Ishikawa (cell line): ENCODE measurements around the gene SMIM38.

Experiments used
- CEBPB ChIP-seq: IDR thresholded peaks from 2 replicates; pipeline ENCODE4 v1.6.1; 2012
- CREB1 ChIP-seq: IDR thresholded peaks from 2 replicates; pipeline ENCODE4 v1.6.1; 2012; ENCODE audit warnings: low read depth
- EGR1 ChIP-seq: IDR thresholded peaks from 2 replicates; pipeline ENCODE4 v1.6.1; 2012
- EP300 ChIP-seq: IDR thresholded peaks from 2 replicates; pipeline ENCODE4 v1.6.1; 2012; ENCODE audit warnings: borderline replicate concordance
- FOXM1 ChIP-seq: IDR thresholded peaks from 2 replicates; pipeline ENCODE4 v1.6.1; 2012; ENCODE audit warnings: low read depth, borderline replicate concordance
- NFIC ChIP-seq: IDR thresholded peaks from 2 replicates; pipeline ENCODE4 v1.6.1; 2012
- RAD21 ChIP-seq: IDR thresholded peaks from 2 replicates; pipeline ENCODE4 v1.6.1; 2012; ENCODE audit warnings: low read depth
- TAF1 ChIP-seq: IDR thresholded peaks from 2 replicates; pipeline ENCODE4 v1.6.1; 2012; ENCODE audit warnings: low read depth, mild to moderate bottlenecking
- TCF12 ChIP-seq: IDR thresholded peaks from 2 replicates; pipeline ENCODE4 v1.6.1; 2012; ENCODE audit warnings: low read depth
- TEAD4 ChIP-seq: IDR thresholded peaks from 2 replicates; pipeline ENCODE4 v1.6.1; 2012
- YY1 ChIP-seq: IDR thresholded peaks from 2 replicates; pipeline ENCODE4 v1.6.1; 2012; ENCODE audit warnings: low read depth
- ZBTB7A ChIP-seq: IDR thresholded peaks from 2 replicates; pipeline ENCODE4 v1.6.1; 2012; ENCODE audit warnings: low read depth
- TF ChIP-seq, protein P1 (sequence below): IDR thresholded peaks from 2 replicates; pipeline ENCODE4 v1.6.1; 2012
- TF ChIP-seq, protein P2 (sequence below): IDR thresholded peaks from 2 replicates; pipeline ENCODE4 v1.6.1; 2012
- TF ChIP-seq, protein P3 (sequence below): IDR thresholded peaks from 2 replicates; pipeline ENCODE4 v1.6.1; 2012; ENCODE audit warnings: low read depth, mild to moderate bottlenecking

SMIM38 gene

DNA sequence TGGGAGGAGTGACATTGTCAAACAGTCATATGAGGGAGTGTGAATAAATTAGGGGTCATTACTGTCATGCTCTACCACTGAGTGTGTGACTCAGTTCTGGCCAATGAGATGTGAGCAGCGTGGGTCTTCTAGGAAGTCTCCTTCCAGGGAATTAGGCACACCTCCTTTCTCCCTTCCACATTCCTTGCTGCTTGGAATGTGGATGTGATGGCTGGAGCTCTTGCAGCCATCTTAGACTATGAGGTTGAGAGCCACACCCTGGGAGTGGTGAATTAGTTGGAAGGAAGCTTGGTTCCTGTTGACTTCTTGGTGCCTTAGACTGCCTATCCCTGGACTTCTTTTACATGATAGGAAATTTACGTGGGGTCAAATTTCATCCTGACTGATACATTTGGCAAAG is 36.5 kb upstream of the SMIM38 start:
- TF ChIP-seq, protein P1, sequence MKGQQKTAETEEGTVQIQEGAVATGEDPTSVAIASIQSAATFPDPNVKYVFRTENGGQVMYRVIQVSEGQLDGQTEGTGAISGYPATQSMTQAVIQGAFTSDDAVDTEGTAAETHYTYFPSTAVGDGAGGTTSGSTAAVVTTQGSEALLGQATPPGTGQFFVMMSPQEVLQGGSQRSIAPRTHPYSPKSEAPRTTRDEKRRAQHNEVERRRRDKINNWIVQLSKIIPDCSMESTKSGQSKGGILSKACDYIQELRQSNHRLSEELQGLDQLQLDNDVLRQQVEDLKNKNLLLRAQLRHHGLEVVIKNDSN = no peak
- no peak for TF ChIP-seq RAD21
- TF ChIP-seq EP300 = no peak
- no peak for TF ChIP-seq NFIC
- TF ChIP-seq, protein P2, sequence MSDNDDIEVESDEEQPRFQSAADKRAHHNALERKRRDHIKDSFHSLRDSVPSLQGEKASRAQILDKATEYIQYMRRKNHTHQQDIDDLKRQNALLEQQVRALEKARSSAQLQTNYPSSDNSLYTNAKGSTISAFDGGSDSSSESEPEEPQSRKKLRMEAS = peak; percentile 30; the same call in 1 of the 2 replicates
- TF ChIP-seq TEAD4 = peak; percentile 60; the same call in 1 of the 2 replicates
- TF ChIP-seq YY1 = no peak
- no peak for TF ChIP-seq FOXM1

- TF ChIP-seq, protein P1 = no peak; the same call in 1 of the 2 replicates
- no peak for TF ChIP-seq NFIC
- TF ChIP-seq EP300 = no peak
- TF ChIP-seq CEBPB = no peak
- TF ChIP-seq ZBTB7A = no peak
- TF ChIP-seq, protein P3, sequence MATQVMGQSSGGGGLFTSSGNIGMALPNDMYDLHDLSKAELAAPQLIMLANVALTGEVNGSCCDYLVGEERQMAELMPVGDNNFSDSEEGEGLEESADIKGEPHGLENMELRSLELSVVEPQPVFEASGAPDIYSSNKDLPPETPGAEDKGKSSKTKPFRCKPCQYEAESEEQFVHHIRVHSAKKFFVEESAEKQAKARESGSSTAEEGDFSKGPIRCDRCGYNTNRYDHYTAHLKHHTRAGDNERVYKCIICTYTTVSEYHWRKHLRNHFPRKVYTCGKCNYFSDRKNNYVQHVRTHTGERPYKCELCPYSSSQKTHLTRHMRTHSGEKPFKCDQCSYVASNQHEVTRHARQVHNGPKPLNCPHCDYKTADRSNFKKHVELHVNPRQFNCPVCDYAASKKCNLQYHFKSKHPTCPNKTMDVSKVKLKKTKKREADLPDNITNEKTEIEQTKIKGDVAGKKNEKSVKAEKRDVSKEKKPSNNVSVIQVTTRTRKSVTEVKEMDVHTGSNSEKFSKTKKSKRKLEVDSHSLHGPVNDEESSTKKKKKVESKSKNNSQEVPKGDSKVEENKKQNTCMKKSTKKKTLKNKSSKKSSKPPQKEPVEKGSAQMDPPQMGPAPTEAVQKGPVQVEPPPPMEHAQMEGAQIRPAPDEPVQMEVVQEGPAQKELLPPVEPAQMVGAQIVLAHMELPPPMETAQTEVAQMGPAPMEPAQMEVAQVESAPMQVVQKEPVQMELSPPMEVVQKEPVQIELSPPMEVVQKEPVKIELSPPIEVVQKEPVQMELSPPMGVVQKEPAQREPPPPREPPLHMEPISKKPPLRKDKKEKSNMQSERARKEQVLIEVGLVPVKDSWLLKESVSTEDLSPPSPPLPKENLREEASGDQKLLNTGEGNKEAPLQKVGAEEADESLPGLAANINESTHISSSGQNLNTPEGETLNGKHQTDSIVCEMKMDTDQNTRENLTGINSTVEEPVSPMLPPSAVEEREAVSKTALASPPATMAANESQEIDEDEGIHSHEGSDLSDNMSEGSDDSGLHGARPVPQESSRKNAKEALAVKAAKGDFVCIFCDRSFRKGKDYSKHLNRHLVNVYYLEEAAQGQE = no peak
- no peak for TF ChIP-seq EGR1
- TF ChIP-seq FOXM1 = no peak
- TF ChIP-seq, protein P2 = no peak
These were observed 35.4 kb upstream of the SMIM38 start for GRCh38 chr11:69120096-69120875.

DNA sequence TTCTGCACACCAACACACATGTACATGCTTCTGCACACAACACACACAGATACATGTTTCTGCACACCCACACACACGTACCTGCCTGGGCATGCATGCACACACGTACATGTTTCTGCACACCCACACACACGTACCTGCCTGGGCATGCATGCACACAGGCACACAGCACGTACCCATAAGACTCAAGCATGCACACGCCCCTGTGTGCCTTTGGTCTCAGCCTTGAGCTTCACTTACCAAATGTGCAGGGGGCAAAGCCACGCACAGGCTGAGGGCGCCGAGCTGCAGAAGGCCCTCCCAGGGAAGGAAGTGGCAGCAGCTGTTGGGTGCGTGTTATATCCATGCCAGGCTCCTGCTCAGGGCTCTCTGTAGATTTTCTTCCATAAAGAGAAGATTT is 34.7 kb upstream of the SMIM38 start:
- TF ChIP-seq TCF12 = no peak
- no peak for TF ChIP-seq FOXM1
- TF ChIP-seq TEAD4 = no peak
- TF ChIP-seq NFIC = no peak
- TF ChIP-seq, protein P2 = no peak
- TF ChIP-seq, protein P1 = no peak

- TF ChIP-seq YY1 = no peak
- TF ChIP-seq CEBPB = no peak
- TF ChIP-seq, protein P3 = no peak
- TF ChIP-seq ZBTB7A = no peak
- no peak for TF ChIP-seq TCF12
- TF ChIP-seq, protein P2 = no peak
- no peak for TF ChIP-seq RAD21
- TF ChIP-seq FOXM1 = no peak
- no peak for TF ChIP-seq EP300
- no peak for TF ChIP-seq TEAD4
- no peak for TF ChIP-seq NFIC
- TF ChIP-seq, protein P1 = no peak
- no peak for TF ChIP-seq TAF1
- no peak for TF ChIP-seq EGR1
- TF ChIP-seq CREB1 = no peak
These were observed 34.0 kb upstream of the SMIM38 start for GRCh38 chr11:69121621-69122325.

GRCh38 chr11:69122326-69122629 is 33.5 kb upstream of the SMIM38 start:
- TF ChIP-seq, protein P3 = no peak
- TF ChIP-seq RAD21 (no peak), TCF12 (no peak), EGR1 (no peak), TEAD4 (no peak), CREB1 (no peak), FOXM1 (no peak), NFIC (no peak), YY1 (no peak)
- TF ChIP-seq, protein P2 = no peak
